GM18951 (cell line): ENCODE measurements around the gene NAT8.
"Not testable (repeated sequence)": the region's sequence is repeated elsewhere in the genome, so short reads cannot be mapped to it uniquely, and the experiment has no call there.

Source experiments
- POLR2A ChIP-seq: IDR thresholded peaks from 4 replicates; pipeline ENCODE4 v1.6.1; 2011; ENCODE audit warnings: mild to moderate bottlenecking; ENCODE audit not compliant: insufficient read length, insufficient read depth; ENCODE audit errors: extremely low read depth
- in situ Hi-C: fragments of 300-500 bp; cut with MboI; formaldehyde crosslinking; loops from one replicate; pipeline ENCODE4 v1.12.0; 2022; ENCODE audit warnings: low sequenced_read_pairs, mixed read lengths, inconsistent platforms; ENCODE audit not compliant: unreplicated experiment

Gene NAT8

DNA sequence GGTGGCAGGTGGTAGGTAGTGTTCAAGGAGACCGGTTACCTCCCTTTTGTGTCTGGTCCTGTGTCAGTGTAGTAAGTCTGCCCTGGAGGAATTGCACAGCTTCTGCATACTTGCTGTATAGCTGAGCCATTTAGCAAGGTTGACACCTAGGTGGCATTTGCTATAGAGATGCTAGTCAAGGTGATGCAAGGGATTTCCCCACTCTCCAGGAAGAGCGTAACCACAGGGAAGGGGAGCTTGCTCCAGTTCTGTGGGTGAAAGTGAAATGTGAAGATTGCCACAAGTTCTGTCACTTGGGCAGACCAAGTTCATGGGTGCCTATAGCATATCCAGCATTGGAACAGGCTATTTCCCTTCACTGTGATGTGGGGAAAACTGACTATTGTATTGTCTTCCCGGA is 28.1 kb downstream of the NAT8 start:
- in situ Hi-C loops: no loop called here
- TF ChIP-seq POLR2A: no peak

DNA sequence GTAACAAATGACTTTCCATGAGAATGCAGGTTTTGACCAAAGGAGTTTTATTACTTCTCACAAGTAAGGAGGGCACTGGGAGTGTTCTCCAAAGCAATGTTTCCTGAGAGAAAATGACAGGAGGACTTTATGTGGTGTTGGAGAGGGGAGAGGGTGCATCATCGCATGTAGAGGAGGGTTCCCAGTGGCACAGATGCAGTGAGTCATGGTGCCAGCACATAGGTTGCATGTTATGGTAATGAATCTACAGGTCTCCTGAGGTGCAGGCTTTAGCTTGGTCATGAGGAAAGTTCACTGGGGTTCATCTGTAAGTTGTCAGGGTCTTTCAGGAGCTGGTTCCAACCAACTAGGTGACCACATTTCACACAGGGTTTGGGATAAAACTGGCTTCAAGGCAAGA is 30.4 kb downstream of the NAT8 start:
- no peak for TF ChIP-seq POLR2A

DNA sequence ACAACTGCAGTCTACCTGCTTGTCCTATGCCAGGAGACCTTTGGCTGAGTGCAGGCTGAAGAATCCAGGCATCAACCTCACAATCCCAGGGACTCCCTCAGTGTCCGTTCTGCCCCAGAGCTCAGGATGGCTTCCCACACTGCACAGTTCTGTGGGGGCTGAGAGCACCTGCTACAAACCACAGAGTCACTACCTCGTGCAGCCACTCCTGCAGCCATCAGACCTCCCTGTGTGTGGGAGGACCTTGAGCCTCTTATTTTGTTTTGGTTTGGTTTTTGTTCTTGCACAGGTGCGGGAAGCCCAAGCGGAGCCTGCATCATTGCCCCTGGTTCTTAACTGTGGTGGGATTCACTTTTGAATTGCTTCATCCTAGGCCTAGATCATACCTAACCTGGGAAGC is 31.0 kb downstream of the NAT8 start:
- in situ Hi-C loops: no loop called here
- TF ChIP-seq POLR2A: no peak

More for the DNA sequence above, 30.4 kb downstream of the NAT8 start:
- in situ Hi-C loops: no loop called here

DNA sequence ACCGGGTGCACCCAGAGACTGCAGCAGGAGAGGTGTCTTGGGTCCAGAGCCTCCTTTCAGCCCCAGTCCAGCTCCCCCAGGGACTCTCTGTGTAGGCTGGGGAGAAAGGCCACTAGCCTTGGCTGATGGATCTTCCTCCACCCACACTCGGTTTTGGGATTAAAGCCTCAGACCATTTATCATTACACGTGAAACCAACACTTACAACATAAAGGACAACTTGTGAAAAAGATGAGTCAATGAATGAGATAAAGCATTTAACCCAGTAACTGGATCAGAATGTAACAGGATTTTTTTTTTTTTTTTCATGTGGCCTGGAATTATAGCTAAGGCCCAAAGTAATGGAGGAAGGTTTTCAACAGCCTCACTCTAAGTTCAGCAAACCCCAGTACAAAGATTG is 32.1 kb downstream of the NAT8 start:
- no peak for TF ChIP-seq POLR2A
- in situ Hi-C loops: no loop called here

DNA sequence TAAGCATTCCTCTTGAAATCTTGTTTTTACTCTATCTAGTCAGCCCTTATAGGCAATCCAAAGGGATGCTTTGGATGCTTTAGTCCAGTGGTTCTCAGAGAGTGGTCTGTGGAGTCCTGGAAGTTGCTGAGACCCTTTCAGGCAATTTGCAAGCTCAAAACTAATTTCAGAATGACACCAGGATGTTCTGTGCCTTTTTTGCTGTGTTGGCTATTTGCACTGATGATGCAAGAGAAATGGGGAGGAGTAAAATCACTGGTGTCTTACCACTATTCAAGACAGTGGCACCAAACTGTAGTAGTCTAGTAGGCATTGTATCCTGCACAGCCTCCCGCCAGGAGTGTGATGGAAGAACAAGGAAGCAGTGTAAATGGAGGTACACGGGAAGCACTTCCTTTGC is 37.6 kb downstream of the NAT8 start:
- in situ Hi-C loops: not testable (repeated sequence)

DNA sequence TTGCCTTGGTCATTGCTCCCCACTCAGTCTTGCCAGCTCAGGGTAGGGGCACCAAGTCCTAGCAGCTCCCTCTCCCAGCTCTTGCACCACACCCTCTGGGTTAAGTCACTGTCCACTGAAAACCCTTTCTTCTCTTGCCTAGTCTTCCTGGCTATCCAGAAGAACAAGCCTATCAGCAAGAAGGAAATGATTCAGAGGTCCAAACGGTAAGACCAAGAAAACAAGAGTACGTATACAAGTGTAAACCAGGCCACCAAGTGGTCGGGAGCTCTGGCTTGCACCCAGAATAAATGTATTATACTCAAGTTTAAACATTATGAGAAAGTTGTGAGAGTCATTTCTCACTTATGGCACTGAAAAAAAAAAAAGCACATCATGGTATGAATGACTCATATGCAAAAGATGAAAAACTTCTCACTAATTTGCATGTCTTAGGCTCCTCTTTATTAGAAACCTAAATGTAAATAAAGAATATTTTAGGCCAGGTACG is 39.1 kb downstream of the NAT8 start:
- in situ Hi-C loops: not testable (repeated sequence)

DNA sequence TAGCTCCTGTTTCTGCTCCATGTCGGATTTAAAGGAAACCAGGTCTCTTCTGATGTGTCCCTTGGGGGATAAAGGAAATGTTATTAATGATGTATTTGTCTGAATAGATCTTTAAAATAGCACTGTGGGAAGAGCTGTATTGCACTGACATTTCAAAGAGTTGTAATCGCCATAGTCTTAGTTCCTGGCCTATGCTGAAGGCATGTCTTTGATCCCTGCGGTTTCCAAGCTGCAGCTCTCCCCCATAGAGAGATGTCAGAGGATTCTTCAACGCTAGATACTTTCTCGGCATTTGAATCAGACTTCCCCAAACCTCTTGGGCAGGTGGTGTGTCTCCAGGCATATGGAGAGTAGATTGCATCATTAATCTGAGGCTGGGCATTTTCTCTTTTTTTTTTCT is 40.4 kb downstream of the NAT8 start:
- in situ Hi-C loops: no loop called here

DNA sequence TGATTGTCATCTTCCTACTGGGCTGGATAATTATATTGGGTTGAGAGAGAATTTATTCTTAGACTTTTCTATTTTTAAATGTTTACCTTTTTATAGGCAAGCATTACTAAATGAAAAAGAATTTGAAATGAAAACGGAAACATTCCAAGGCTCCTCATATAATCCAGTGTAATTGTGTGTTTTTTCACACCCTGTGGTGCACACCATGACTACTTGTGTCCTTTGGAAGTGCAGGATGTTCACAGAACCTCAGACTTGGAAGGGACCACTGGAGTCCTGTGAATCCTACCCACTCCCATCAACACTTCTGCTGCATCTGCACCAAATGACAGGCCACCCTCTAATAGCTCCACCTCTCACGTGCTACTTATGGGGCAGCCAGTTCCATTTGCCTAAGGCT is 48.0 kb downstream of the NAT8 start:
- no peak for TF ChIP-seq POLR2A
- in situ Hi-C loops: no loop called here

More for the DNA sequence above, 40.4 kb downstream of the NAT8 start:
- TF ChIP-seq POLR2A: no peak

DNA sequence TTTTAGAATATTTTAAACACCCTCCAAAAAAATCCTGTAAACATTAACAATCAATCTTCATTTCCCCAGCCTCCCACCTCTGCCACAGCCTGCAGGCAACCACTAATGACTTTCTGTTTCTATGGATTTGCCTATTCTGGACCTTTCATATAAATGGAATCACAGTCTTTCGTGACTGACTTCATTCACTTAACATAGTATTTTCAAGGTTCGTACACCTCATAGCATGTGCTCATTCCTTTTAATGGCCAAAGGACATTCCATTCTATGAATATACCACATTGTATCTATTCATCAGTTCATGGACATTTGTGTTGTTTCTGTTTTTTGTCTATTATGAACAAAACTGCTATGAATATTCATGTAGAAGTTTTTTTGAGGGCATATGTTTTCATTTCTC is 48.5 kb downstream of the NAT8 start:
- in situ Hi-C loops: no loop called here
- TF ChIP-seq POLR2A: no peak
